HG03025 (cell line): Measurements from ENCODE around the gene TMEM140.

Experiments used
- ATAC-seq: cut with Tn5 transposase; IDR thresholded peaks from one replicate; pipeline ENCODE4 v1.9.1; 2021; ENCODE audit warnings: mild to moderate bottlenecking, moderate library complexity; ENCODE audit not compliant: unreplicated experiment, low FRiP score

TMEM140 gene

GRCh38 chr7:135192914-135193536 lies 45.2 kb downstream of the TMEM140 start:
- no peak for ATAC-seq

- ATAC-seq: no peak
Observed at GRCh38 chr7:135193615-135194081, 45.8 kb downstream of the TMEM140 start.

DNA sequence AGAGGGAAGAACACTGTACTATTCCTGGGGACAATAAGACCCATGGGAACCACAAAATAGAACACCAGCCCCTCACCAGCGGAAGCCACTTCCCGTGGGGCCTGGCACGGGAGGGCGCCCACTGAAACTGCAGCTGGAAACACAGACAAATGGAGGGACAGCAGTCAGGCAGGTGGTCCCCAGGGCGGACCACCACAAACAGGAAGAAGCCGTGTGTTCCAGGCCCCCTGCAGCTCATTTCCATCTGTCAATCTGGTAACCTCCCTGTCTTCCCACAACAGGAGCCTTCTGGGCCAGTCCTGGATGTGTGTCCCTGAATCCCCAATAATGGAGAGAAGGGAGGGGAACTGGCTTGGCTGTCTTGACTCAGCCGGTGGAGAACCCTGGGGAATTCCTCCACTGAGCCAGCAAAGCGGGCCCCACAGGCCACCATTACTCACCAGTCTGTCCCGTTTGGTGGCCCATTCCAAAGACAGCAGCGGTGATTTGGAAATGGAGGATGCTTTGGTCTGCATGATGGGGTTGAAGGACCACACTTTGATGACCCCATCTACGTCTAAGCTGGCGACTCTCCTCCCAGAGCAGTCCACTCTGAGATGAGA lies 46.7 kb downstream of the TMEM140 start:
- no peak for ATAC-seq

GRCh38 chr7:135195156-135195555 lies 47.3 kb downstream of the TMEM140 start:
- no peak for ATAC-seq

- ATAC-seq: no peak
Observed at GRCh38 chr7:135195968-135196629, 48.2 kb downstream of the TMEM140 start.

- no peak for ATAC-seq
Observed at GRCh38 chr7:135197343-135197742, 49.5 kb downstream of the TMEM140 start.

DNA sequence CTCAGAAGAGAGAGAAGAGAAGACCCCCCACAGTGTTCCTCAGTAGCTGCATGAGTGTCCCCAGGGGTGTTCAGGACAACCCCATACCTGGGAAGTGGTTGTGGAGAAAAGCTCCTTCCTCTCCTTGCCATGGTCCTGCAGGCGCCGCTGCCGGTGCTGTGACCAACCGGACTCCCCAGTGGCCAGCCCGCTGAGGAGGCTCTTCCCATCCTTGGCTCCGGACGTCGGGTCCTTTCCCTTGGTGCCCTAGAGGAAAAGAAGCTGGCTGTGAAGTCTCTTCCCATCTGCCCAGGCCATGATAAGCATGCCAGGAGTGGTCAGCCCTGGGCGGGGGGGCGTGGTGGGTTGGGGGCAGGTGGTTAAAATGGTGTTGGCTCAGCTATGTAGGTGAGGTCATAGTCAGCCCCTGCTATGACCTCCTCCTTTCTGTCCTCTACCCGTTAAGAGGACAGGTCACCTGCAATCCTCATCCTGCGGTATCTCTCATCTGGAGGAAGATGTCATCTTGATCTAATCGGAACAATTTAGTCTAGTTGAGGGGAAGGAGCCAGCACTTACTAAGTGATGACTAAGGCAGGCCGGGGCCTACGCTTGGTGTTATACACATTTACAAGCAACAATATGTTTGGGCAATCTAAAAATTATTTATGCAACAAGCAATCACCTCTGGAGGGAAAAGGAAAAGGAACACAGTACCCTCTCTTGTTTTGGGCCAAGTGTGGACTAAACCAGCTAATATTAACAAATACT lies 50.2 kb downstream of the TMEM140 start:
- no peak for ATAC-seq

- ATAC-seq: no peak
Observed at GRCh38 chr7:135199439-135199838, 51.6 kb downstream of the TMEM140 start.

- no peak for ATAC-seq
Observed at GRCh38 chr7:135200821-135201331, 53.0 kb downstream of the TMEM140 start.

DNA sequence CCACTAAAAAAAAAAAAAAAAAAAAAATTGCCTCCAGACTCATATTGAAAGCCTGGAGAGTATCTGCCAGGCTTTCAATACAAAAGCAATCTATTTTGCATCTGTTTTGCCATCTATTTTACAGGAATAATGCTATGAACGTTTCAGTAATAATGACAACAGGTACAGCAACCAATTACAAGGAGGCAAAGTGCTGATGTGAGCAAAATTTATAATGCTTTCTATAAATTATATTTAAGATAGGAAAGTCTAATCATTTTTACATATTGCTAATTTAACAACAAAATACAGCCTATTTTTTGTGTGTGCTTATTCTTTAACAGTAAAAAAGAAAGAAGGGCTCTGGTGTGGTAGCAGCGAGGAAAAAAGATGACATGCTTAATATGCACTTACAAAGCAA lies 53.5 kb downstream of the TMEM140 start:
- no peak for ATAC-seq

DNA sequence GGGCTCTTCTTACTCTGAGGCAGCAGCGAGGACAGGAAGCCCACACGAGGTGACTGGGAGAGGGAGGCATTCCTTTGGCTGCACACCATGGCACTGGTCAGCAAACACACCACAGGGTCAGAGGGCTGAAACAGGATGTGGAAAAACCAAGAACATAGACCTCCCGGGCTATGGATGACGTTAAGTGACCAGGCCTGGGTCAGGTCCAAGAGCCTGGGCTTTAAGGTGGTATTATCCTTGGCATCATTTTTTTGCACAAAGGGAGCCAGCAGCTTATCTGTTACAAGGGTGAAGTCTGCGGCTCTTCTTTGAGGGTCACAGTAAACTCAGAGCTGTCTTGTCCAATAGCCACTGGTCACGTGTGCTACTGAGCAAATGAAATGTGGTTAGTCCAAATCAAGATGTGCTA lies 56.5 kb downstream of the TMEM140 start:
- ATAC-seq: no peak

DNA sequence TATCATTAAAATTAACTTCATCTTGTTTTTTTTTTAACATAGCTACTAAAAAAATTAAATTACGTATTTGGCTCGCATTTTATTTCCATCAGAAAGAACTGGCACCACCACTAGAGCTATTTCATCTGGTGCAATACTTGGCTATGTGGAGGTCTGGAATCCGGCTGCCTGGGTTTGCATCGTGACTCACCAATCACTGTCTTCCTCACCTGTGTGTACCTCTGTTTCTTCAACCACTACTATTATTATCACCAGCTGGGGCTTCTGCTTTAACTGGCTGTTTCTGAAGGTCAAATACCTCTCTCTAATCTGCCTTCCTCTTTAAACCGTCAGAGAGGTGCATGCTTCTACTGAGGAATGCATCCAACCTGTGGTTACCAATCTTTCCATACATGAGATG lies 57.0 kb downstream of the TMEM140 start:
- ATAC-seq: no peak

DNA sequence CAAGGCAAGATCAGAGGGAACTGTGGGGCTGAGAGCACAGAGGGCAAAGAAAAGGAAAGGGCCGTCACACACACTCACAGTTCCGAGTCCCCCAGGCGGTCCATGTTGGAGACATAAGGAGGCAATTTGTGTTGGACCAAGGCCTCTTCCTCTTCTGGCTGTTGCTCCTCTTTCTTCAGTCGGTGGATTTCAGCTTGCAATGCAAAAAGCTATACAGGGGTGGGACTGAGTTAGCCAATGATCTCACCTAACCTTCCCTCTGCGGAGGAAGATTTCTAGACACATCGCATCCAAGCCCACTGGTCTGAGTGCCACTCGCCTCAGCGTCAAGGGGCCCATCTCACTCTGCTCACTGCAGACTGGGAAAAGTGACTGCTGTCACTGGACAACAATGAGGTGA lies 58.0 kb downstream of the TMEM140 start:
- ATAC-seq: no peak

DNA sequence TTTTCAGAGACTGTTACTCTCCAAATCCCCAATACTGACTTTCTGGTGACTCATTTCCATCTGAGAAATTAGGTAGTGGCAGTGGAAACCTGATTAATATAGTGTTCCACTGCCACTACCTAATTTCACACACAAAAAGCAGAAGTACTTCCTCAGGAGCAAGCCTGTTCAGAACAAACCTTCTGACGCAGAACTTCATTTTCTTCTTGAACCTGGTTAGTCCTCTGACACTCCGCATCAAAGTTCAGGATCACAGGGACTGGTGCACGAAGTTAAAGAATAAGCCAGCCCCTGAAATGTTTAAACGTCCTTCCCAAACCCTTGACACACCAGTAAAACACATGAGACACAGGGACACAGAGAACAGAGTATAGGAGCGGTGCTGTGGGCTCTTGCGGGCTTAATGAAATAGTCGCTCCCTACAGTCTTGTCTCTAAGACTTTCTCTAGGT lies 59.1 kb downstream of the TMEM140 start:
- peak; percentile 19 for ATAC-seq

DNA sequence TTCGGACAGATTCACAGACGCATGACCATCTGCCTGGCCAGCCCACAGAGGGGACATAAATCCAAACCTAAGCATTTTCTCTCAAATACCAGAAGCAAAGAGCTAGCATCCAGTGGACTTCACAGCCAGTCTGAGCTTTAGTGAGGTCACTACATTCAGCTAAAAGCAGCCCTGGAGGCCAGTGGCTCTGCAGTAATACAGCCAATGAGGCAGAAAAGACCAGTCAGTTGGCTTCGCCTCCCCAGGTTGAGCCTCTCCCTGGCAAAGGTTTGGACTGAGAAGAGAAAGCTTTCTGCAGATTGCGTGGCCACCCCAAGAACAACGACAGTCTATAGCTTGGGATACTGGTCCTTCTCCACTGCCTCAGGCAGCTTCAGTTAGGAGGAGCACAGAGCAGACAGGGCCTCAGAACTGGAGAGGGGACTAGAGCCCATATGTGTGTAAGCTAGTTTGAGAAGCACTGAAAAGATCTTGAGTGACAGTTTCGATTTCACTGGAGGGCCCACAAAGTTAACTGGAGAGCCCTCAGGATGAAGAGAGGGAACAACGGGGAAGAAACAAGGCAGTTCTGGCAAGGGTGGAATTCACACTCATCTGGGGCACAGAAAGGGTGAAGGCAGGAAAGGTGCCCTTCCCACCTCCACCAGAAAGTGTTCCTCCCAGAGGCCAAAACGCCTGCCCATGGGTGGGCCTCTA lies 59.7 kb downstream of the TMEM140 start:
- peak; percentile 19 for ATAC-seq

- ATAC-seq: no peak
Observed at GRCh38 chr7:135208102-135208793, 60.4 kb downstream of the TMEM140 start.

- no peak for ATAC-seq
Observed at GRCh38 chr7:135209225-135209834, 61.5 kb downstream of the TMEM140 start.

DNA sequence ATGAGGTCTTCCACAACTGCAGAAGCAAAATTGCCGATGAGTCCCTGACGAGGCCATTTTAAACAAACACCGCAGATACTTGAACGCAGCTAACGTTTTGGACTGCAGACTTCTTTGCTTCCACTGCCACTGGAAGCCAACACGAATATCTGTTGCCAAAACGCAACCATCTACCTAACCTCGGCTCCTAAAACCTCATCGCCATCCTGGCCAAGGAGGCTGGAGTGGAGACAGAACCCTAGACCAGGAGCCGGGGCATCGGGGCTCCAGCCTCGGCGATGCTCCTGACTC lies 63.0 kb downstream of the TMEM140 start:
- no peak for ATAC-seq

DNA sequence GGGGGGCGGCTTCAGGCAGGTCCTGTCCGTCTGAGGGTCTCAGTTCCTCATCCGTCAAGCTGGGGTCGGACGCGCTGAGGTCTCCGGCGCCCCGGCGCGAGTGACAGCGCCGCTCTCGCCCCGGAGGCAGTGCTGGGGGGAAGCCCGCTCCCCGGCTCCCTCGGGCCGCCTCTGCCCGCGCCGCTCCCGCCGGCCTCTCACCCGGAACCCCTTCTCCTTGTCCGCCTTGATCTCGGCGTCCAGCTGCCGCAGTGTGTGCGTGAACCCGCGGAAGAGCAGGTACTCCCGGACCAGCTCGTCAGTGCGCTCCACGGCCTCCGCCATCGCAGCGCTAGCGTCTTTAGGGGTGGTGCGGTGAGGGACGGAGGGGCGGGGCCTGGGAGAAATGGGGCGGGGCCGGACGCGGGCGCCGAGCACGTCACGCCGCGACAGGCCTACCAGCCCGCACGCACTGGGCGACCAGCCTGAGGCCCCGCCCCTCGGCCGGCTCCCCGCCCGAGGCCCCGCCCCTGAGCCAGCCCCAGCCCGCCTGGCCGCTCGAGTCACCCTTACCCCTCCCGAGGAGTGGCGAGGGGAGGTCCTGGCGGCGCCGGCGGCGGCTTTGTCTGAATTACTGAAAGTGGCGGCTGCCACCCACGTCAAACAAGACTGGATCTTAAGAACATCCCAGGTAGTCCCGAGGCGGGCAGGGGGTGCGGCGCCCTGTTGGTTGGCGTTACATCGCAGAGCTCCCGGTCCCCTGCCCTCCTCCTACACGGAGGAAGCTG lies 63.5 kb downstream of the TMEM140 start, which contains the start of gene WDR91:
Gene WDR91 (minus strand): TSS at position 348 of the 767 bp plus-strand sequence. CDS start 24 bp downstream, at position 324.
- peak; percentile 67 for ATAC-seq
